Measurements from ENCODE around the gene COG2.
"Not testable (repeated sequence)": the region's sequence is repeated elsewhere in the genome, so short reads cannot be mapped to it uniquely, and the experiment has no call there.

The COG2 gene

DNA sequence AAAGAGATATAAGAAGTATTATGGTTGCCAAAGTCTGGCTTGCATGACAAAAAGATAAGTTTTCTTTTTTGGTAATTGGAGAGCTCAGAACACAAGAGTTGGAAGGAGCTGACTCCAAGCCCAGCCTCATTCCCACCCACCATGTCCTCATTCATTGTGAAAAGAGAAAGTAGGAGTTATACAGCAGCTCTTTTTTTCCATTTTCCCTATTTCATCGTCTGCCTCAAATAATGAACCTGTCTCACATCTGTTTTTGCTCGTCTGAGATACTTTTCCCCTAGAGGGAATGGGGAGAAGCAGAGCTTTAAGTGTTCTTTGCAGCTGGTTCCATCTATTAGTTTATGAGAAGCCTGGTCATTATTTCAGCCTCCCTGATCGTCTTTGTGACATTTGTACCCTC is 36.9 kb downstream of the COG2 start:
- no peak for DNase-seq (ENCODE audit: low read depth)

DNA sequence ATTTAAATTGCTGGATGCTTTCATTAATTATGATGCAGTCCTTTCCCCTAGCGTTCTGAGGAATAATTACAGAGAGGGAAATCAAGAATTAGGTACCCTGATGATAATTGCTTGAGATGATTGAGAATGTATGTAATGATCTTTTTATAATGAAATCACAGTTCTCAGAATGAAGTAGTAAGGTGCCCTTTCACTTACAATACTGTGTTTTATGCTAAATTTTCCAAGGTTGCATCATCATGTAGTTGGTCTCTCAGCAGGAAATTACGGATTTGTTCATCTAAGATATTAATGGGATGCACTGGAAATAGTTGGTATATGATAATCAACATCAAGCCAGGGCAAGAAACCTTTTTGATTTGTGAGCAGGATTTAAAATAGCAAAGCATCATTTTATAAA is 37.5 kb downstream of the COG2 start:
- DNase-seq (ENCODE audit: low read depth) = no peak

DNA sequence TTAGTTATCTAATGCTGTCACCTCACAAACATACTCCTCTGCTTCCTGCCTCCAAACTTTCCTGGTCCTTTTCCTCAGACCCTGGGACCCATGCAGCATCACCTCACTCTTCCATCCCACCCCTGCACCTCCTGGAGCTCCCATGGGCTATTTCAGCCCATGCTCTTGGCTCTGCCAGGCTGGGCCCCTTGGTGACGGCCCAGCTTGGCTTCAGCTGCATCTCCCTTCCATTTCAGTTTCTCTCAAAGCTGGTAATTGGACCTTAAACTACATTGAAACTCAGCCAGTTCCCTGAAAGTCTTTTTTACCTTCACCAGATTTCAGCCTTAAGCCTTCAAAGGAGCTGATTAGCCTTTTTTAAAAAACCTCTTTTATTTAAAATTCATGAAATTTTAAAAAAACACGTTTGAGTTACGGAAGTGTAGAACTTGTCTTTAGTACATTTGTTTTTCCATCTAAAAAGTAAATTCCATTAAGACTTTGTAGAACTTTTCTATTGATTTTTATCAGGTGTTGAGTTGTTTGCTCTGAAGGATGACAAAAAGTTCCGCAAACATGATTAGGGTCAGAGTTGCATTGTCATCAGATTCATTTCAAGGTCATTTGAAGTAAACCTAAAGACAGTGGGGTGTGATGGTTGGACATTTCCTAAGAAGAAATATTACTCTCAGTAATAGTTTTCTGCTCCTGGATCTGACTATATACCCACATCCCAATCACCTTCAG is 38.2 kb downstream of the COG2 start:
- no peak for DNase-seq (ENCODE audit: low read depth)

DNA sequence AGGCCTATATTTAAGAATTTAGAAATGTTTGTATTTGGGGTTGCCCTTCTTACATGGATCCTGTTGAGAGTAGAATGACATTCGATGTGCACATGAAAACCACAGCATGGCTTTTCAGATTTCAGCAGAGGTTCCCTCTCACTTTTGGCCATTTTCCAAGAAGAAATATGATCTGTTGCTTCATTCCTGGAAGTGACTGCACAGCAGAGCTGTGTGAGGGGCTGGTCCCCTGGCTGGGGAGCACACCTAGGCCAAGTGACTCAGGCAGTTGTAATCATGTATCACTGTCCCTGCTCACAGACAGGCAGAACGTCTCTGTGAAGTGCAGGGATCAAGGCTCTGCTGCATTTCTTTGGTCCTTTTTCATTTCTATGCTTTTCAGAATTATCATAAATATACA is 39.3 kb downstream of the COG2 start:
- no peak for DNase-seq (ENCODE audit: low read depth)

DNA sequence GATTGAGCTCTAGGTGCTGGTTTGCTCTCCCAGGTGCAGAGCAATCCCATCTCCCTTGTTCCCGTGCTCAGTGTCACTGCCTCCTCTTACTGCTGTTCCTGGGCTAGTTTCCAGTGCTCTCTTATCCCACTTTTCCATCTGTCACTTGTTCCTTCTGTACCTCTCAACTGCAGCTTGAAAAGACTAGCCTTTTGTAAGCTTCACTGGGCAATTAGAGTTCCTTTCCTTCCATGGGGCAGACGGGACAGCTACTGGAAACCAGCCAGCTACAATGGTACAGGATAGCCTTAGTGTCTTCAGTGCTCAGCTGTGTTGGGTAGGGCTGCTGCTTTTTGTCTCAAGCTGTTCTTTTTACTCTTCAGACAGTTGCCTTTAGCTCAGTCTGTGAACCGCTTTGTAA is 40.0 kb downstream of the COG2 start:
- no peak for DNase-seq (ENCODE audit: low read depth)

DNA sequence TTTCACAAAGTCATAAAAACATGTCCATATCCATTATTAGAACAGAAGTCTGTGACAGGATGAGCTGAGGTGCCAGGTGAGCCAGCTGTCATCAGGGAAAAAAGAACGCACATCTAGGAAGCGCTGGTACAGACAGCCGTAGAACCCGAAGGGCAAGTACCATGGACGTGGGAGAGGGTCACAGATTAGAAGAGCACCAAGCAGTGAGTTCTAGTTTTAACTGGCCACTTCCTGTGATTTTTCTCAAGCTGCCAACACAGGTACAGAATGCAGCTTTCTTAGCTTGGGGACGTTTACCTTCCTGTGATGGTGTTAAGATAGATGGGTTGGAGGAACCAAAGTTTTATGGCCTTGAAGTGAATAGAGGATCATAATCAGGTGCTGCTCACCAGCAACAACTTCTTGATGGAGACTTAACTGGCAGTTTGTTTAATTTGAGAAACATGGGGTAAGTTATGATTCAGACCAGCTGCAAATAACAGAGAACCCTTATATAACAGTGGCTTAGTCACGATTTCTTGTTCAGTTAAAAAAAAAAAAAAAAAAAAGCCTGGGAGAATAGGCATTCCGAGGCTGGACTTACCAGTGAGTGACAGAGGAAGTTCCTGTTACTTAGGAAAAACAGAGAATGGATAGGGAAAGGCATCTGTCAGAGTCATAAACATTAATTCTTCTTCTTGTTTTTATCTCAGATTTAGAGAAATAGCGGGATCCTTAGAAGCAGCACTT is 40.8 kb downstream of the COG2 start:
- DNase-seq (ENCODE audit: low read depth) = no peak

DNA sequence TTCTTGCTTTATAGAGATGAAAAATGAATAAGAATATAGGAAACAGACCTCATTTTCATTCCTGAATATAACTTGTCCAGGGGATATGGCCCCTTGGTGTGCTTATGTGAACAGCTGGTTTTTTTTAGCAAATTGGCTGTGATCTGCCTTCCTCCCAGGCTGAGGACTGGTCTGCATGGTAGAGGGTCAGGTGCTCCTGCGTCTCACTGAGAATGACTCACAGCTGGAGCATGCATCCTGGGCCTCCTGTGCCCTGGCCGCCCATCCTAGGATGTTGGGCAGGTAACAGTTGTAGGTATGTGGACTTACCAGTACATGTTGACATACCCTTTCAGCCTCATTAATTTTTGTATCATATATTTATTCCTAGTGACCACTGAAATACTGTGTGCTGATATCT is 41.9 kb downstream of the COG2 start:
- no peak for DNase-seq (ENCODE audit: low read depth)

DNA sequence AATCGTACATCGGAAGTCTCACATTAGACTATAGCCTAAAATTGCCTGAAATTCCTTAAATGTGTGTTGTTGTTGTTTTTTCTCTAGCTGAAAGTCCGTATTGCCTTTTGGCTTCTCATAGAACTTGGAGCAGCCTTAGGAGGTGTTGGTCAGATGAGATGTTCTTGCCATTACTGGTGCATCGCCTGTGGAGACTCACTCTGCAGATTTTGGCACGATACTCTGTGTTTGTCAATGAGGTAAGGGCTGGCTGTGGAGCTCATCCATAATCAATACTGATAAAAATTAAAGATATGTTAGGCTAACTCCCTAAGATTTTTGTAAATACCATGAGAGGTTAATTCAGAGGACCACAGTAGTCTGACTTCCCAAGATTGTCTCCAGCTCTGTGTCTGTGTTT is 42.7 kb downstream of the COG2 start:
- DNase-seq (ENCODE audit: low read depth) = no peak

DNA sequence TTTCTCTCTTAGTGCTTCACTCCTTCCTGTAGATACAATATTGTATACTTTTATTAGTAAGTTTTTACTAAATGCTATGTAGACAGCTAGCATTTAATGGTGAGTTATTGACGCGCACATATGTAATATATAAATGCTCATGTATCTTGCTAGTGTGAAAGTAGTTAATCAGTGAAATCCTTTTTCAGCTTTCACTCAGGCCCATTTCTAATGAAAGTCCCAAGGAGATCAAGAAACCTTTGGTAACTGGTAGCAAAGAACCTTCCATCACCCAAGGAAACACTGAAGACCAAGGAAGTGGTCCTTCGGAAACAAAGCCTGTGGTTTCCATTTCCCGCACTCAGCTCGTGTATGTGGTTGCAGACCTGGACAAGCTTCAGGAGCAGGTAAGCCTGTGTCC is 44.5 kb downstream of the COG2 start:
- no peak for DNase-seq (ENCODE audit: low read depth)

DNA sequence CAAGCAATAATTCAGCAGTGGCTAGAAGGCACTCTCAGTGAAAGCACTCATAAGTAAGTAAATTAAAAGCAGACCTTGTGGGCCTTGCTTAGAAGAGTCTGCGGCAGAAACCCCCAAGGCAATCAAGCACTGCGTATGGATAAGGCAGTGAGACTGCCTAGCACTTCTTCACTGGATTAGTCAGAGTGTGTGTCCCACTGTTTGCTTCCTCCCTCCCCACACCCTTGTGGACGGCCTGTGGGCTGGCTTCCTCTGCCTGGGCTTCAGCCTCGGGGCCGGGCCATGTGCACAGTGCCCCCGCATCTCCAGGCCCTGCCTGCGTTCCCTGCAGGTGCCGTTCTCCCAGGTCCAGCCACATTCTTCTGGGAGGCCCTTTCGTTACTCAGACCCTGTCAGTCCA is 47.8 kb downstream of the COG2 start:
- DNase-seq (ENCODE audit: low read depth) = no peak

DNA sequence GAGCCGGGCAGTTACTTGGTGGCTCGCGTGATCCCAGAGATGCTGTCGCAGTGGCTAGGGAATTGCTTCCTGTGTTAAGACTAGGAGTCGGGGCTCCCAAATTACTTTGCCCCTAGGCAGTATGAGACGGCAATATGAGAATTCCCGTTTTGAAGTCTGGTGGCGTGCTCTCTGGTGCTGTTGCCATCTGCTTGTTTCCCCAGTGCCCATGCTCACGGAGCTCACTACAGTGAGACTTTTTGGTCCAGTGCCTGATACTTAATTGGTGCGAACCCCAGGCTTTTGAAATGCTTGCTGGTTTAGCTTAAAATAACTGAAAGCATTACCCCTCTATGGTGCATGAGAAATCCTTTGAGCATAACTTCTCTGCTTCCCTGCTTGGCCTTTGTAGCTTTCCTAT is 49.3 kb downstream of the COG2 start:
- DNase-seq (ENCODE audit: low read depth) = no peak

DNA sequence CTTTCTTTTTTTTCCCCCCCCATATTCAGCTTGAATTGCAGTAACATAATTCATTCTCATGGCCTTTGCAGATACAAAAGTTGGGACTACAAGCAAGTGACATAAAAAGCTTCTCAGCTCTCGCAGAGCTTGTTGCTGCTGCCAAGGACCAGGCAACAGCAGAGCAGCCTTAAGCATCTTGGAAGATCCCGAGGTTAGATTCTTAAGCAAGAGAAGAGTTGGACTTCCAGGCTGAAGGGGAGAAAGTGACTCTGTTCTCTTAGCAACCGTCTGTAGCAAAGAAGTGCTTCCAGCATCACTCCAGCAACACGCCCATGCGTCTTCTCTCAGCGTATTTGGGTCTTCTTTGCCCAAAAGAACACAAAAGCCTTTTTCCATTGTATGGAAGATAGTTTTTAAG is 50.9 kb downstream of the COG2 start:
- no peak for DNase-seq (ENCODE audit: low read depth)

DNA sequence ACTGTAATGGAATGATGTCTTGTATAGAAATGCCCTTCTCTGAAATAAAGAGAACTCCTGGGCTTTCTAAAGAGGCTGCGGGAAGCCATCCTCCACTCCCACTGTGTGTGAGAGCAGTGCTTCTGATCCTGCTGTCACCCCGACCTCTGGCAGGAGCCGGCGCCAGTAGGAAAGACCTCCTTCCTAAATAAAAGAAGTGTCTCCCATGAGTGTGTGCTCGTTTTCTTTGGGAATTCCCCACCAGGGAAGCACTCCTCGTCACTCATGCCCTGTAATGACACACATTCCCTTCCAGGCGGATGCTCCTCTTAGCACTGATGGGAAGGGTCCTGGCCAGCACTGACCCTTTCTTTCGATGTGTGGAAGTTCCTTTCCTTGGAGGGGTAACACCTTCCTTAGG is 51.5 kb downstream of the COG2 start:
- no peak for DNase-seq (ENCODE audit: low read depth)

DNA sequence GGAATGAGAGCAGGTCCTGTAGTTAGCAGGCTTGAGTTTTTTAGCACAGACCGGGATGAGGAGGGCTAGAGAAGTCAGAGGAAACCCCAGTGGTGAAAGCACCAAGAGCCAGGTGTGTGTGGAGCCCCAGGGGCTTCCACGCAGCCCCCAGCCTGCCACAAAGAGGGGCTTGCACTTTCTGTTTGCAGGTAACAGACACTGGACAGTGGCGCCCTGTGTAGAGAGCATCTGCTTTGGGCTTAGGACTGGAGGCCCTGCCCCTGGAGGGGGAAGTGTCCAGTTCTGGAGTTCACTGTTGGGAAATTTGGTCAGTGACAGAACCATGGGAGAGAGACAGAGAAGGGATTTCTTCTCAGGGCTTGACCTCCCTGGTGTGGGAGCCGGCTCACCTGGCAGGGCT is 52.2 kb downstream of the COG2 start:
- DNase-seq (ENCODE audit: low read depth) = no peak

DNA sequence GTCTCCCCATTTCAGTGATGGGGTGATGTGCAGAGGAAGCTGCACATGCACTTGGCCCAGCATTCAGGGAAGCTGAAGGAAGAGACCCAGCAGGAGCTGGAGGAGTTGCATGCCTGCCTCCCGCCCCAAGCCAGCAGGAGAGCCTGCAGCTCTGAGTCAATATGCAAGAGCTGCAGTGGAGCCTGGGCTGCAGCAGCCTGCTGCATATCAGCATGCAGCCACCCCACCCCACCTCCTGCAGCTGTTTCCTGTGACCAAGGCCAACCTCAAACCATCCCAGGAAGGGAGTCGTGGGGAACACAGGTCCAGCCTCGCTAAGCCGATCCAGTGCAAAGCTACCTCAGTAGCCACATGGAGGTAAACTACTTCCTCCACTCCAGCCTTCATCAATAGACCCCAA is 52.7 kb downstream of the COG2 start:
- DNase-seq (ENCODE audit: low read depth) = no peak

DNA sequence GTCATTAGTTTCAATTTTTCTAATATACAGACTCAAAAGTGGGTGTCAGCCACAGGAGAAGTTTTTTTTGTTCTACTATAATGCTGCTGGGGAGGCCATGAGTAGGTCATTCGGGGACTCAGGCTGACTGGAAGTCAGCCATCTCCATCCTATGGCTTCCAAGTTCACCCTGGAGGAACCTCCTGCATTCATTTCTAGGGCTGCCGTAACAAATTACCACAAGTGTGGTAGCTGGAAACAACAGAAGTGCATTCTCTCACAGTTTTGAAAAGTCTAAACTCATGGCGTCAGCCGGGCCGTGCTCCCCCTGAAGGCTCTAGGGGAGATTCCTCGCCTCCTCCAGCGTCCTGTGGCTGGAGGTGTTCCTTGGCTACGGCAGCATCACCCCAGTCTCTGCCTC is 53.9 kb downstream of the COG2 start:
- DNase-seq (ENCODE audit: low read depth) = no peak

DNA sequence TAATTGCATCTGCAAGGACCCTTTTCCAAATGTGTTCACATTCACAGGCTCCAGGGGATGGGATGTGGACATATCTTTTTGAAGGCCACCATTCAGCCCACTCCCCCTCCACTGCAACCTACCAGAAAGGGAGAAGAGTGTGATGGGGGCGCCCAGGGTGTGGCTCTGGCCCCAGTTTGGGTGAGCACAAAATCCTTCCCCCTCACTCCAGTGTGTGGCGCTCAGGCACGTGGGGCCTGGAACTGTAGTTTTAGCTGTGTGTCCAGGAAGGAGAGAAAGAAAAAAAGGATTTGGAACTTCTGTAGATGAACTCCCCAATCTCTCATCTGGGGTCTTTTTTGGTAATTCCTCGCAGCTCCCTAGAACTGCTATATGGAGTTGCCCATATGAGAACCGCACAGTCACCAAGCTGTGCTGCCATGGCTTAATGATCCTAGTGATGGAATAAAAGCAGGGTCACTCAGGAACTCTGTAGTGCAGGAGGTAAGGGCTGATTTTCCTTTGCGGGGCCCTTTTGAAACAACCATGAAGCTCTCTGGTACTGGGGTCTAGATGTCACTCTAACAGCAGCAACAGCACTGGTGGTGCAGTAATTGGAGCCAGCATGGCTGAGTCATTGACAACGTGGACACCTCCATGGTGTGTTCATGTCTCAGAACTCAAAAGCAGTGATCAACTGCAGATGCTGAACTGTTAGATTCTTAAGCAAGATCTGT is 54.6 kb downstream of the COG2 start:
- no peak for DNase-seq (ENCODE audit: low read depth)

DNA sequence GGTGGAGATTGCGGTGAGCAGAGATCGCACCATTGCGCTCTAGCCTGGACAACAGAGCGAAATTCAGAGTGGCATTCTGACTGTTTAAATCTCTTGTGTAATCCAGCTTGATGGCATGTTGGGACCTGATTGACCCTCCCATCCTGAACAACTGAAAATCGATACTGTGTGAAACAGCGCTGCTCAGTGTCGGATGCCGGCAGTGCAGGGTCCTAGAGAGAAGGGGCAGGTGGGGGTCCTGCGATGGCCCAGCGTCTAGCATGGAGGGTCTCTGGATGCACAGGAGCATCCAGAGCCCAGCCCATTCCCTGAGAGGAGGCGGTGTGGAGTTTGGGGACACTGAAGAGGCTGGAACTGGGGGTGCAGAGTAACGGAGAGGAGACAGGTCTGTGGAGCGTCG is 55.8 kb downstream of the COG2 start:
- DNase-seq (ENCODE audit: low read depth) = no peak

DNA sequence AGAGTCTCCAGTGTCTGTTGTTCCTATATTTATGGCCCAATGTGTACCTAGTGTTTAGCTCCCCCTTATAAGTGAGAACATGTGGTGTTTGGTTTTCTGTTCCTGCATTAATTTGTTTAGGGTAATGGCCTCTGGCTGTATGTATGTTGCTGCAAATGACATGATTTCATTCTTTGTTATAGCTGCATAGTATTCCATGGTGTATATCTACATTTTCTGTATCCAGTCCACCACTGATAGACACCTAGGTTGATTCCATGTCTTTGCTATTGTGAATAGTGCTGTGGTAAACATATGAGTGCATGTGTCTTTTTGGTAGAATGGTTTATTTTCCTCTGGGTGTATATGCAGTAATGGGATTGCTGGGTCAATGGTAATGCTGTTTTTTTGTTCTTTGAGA is 56.7 kb downstream of the COG2 start:
- DNase-seq (ENCODE audit: low read depth) = not testable (repeated sequence)

DNA sequence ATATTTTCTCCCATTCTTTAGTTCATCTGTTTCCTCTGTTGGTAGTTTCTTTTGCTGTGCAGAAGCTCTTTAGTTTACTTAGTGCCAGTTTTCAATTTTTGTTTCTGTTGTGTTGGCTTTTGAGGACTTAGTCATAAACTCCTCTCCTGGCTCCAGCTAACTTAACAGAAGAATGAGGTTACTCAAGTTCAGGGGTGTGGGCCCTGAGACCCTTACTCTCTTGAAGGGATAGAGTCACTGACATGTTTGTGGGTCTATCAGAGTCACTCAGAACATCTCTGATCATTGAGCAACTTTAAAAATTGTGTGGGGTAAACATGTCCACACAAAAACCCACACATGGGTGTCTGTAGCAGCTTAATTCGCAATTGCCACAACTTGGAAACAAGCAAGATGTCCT is 57.4 kb downstream of the COG2 start:
- DNase-seq (ENCODE audit: low read depth) = no peak

DNA sequence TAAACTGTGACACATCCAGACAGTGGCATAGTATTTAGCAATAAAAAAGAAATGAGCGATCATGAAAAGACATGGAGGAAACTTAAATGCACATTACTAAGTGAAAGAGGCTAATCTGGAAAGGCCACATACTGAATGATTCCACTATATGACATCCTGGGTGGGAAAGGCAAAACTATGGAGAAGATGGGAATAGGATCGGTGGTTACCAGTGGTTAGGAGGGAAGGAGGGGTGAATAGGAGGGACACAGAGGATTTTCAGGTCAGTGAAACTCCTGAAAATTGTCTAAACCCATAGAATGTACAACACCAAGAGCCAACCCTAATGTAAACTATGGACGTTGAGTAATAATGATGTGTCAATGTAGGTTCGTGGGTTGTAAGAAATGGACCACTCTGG is 57.9 kb downstream of the COG2 start:
- no peak for DNase-seq (ENCODE audit: low read depth)

DNA sequence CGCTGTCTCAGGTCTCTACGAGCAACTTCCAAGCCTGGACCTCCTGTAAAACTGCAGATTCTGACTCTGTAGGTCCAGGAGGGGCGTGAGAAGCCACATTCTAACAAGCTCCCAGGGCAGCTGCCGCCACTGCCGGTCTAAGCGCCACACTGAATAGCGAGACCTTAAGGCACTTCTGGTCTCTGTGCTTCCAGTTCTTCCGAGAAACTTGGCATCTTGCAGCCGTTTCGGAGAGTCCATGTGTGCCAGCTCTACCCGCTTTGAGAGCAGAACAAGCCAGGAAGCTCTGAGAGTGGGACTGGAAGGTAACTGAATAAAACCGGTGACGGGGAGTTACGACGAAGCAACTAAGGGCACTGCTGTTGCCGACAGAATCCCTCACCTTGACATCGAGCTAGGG is 59.2 kb downstream of the COG2 start:
- no peak for DNase-seq (ENCODE audit: low read depth)
